ENCODE measurements around the gene TAB2.

- TF ChIP-seq CTCF (IDR thresholded peaks at IDR 0.05) (no peak), POLR2A (IDR thresholded peaks at IDR 0.05) (no peak), POLR2AphosphoS5 (IDR thresholded peaks at IDR 0.05) (no peak), EP300 (IDR thresholded peaks at IDR 0.05; ENCODE audit: low read depth) (no peak)
Measured at GRCh38 chr6:149284904-149285303, 32.6 kb upstream of the TAB2 start.
